ENCODE data around the gene TPRN. TPM values are rescaled to one million over a fixed set of nuclear protein-coding genes. Genes with fewer than 3 reads are reported as not detected.

Gene TPRN
- total RNA-seq, 1 donor from 2014 or later: 18.0 TPM

DNA sequence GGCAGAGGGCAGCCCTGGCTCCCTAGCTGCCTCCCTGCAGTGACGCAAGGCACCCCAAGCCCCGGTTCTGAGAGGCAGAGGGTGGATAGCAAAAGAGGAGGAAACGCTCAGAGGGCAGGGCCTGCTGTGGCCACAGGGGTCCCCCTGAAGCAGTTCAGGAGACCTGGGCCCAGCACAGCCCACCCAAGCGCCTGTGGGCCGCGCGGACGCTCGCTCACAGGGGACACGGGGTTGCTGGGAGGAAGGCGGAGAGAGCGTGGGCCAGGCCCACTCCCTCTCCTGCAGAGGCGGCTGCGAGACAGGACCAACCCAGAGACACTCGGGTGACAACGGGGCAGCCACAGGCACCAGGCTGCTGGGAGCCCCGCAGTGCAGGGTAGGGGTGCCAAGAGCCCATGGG lies 20.8 kb downstream of the TPRN start:
- H3K27ac ChIP-seq (replicated peaks): no peak overlapping the region
- H3K4me1 ChIP-seq: no peaks in the 10 kb centered on the region
- peaks cover 60% of the 10 kb centered on the region for H3K36me3 ChIP-seq
- H3K4me3 ChIP-seq: no peak overlapping the region
- TF ChIP-seq, protein P1, sequence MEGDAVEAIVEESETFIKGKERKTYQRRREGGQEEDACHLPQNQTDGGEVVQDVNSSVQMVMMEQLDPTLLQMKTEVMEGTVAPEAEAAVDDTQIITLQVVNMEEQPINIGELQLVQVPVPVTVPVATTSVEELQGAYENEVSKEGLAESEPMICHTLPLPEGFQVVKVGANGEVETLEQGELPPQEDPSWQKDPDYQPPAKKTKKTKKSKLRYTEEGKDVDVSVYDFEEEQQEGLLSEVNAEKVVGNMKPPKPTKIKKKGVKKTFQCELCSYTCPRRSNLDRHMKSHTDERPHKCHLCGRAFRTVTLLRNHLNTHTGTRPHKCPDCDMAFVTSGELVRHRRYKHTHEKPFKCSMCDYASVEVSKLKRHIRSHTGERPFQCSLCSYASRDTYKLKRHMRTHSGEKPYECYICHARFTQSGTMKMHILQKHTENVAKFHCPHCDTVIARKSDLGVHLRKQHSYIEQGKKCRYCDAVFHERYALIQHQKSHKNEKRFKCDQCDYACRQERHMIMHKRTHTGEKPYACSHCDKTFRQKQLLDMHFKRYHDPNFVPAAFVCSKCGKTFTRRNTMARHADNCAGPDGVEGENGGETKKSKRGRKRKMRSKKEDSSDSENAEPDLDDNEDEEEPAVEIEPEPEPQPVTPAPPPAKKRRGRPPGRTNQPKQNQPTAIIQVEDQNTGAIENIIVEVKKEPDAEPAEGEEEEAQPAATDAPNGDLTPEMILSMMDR (IDR thresholded peaks at IDR 0.05; ENCODE audit: borderline replicate concordance): no peak
- intact Hi-C loops (cut with micrococcal nuclease): no loop called here
- DNase-seq: no peak
- no peaks in the 10 kb centered on the region for H3K27me3 ChIP-seq (ENCODE audit: low read depth)
- no peaks in the 10 kb centered on the region for H3K9me3 ChIP-seq (replicated peaks)

DNA sequence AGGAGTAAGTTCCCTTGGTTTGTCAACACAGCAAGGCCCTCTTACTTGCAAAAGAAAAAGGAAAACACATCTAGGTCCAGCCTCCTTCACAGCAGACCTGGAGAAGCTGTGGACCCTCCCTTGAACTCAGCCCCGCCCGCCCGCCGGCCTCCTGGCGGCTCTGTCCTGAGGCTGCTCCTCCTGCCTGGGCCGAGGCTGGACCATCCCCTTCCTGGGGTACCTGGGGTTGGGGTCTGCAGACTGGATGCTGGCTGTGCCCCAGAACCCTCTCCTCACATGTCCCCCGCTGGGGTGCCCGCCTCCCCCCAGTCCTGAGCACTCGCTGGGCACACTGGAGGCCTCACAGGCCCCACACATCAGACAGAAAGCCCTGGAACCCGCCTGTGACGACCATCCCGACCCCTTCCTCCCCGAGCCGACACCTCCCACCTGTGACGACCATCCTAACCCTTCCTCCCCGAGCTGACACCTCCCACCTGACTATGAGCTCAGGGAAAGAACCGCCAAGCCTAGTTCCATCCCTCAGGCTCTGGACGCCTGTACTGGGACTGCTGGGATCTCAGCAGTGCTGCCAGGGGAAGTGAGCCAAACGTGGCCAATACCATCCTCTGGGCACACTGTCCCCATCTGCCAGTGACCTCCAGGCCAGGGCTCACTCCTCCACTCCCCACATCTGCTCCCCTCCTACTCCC lies 21.5 kb downstream of the TPRN start:
- Histone ChIP-seq H3K27me3 (ENCODE audit: low read depth) (no peaks in the 10 kb centered on the region), H3K27ac (replicated peaks) (no peak overlapping the region), H3K4me3 (no peak overlapping the region), H3K36me3 (peaks cover 59% of the 10 kb centered on the region), H3K4me1 (no peaks in the 10 kb centered on the region), H3K9me3 (replicated peaks) (no peaks in the 10 kb centered on the region)
- no peak for DNase-seq
- TF ChIP-seq, protein P1 (IDR thresholded peaks at IDR 0.05; ENCODE audit: borderline replicate concordance): no peak
- intact Hi-C loops (cut with micrococcal nuclease): no loop called here

DNA sequence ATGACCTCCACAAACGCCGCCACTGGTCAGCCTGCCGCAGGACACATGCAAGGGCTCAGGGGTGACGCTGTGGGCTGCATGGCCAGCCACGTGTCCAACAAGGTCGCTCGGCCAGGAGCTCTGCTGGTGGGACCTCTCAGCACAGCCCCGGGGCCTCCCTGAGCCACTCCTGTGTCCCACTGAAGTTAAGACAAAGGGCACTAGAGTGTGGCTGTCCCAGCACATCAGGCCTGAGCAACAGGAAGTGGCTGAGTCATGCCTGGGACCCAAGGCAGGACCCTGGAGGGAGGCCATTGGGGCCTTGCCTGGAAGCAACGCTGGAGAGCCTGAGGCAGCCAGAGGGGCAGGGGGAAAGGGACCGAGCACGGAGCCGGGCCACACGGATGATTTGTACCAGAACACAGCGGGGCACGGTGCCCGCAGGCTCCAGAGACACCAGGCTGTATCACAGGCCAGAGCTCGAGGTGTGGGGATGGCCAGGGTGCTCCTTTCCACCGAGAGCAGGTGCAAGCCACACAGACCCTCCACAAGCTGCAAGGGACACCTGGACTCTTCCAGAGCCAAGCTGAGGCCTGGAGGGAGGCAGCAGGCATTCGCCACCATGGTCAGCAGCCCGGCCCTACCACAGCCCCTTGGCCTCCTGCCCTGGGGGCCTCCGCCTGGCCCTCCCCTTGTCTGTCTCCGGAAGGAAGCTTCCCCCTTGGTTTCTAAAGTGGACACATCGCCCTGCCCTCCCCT lies 22.2 kb downstream of the TPRN start:
- DNase-seq: no peak
- TF ChIP-seq, protein P1 (IDR thresholded peaks at IDR 0.05; ENCODE audit: borderline replicate concordance): no peak
- Histone ChIP-seq H3K4me3 (no peak overlapping the region), H3K36me3 (peaks cover 52% of the 10 kb centered on the region), H3K9me3 (replicated peaks) (no peaks in the 10 kb centered on the region), H3K27ac (replicated peaks) (no peak overlapping the region), H3K4me1 (no peaks in the 10 kb centered on the region), H3K27me3 (ENCODE audit: low read depth) (no peaks in the 10 kb centered on the region)
- intact Hi-C loops (cut with micrococcal nuclease): no loop called here

DNA sequence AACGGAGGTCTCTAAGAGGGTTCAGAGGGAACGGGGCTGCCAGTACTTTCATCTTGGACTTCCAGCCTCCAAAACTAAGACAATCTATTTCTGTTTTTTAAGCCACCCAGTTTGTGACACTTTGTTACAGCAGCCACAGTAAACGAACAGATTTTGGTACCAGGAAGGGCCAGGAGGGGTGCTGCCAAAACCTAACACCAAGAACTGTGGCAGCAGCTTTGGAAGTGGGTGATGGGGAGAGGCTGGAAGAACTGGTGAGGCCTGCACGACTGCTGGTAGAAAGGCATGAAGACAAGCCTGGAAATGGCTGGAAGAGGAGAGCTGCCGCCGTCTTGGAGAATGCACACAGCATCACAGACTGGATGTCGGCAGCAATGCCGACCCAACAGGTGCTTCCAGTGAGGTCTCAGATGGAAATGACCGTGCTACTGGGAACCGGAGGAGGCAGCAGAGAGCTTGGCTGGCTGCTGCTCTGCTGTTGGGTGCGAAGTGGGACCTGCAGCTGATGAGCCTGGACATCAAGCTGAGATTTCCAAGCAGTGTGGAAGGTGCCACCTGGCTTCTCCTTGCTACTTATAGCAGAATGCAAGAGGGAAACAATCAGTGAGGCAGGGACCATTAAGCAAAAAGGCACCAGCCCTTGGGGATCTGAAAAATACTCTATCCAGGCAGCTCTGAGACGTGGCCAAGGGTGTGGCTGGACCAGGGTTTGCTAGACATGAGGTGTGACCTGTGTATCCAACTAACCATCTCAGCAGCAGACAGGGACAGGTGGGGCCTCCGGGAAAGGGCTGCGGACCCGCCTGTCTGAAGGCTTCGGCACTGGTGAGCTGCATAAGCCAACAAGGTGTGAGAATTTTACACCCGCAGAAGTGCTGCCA lies 24.0 kb downstream of the TPRN start:
- Histone ChIP-seq H3K27ac (replicated peaks) (no peak overlapping the region), H3K36me3 (peaks cover 34% of the 10 kb centered on the region), H3K4me1 (no peaks in the 10 kb centered on the region), H3K4me3 (no peak overlapping the region), H3K9me3 (replicated peaks) (no peaks in the 10 kb centered on the region), H3K27me3 (ENCODE audit: low read depth) (peaks cover under 1% of the 10 kb centered on the region)
- TF ChIP-seq, protein P1 (IDR thresholded peaks at IDR 0.05; ENCODE audit: borderline replicate concordance): peak; percentile 59
- intact Hi-C loops (cut with micrococcal nuclease): no loop called here
- no peak for DNase-seq

DNA sequence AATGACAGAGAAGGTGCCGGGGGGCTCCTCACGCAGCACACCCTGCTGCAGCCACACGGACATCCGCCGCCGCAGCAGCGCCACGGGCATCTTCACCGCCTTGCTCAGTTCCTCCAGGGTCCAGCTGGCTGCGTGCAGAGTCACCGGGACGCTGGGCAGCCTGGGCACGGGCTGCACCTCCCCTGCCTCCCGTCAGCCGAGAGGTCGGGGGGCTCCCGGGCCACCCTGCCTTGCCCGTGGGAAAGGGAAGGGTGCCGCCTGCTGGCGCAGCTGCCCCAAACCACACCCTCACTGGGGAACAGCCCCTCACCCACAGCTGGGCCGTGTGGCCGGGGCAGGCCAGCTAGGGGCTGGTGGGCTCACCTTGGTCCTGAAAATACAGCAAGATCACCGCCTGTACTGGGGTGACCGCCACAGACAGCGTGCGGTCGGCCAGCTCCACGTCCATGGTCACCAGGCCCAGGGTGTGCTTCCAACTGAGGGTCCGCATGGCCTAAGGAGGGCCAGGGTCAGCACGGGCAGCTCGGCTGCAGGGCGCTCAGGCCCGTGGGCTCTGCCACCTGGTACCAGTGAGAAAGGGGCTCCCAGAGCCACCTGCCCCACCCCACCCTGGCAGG lies 25.1 kb downstream of the TPRN start:
- H3K27me3 ChIP-seq (ENCODE audit: low read depth): peaks cover 12% of the 10 kb centered on the region
- no peaks in the 10 kb centered on the region for H3K4me1 ChIP-seq
- H3K36me3 ChIP-seq: peaks cover 23% of the 10 kb centered on the region
- DNase-seq: no peak
- H3K27ac ChIP-seq (replicated peaks): no peak overlapping the region
- TF ChIP-seq, protein P1 (IDR thresholded peaks at IDR 0.05; ENCODE audit: borderline replicate concordance): no peak
- H3K4me3 ChIP-seq: no peak overlapping the region
- H3K9me3 ChIP-seq (replicated peaks): no peaks in the 10 kb centered on the region
- intact Hi-C loops (cut with micrococcal nuclease): no loop called here
